Hepatocyte (in vitro differentiated cells): Measurements from ENCODE around the gene FBLN1.

Source experiments
- EZH2 ChIP-seq: fragments of 200-600 bp; sonication (generic); IDR thresholded peaks from 2 replicates; pipeline ENCODE4 v1.6.1; 2016; ENCODE audit warnings: antibody characterized with exemption, mild to moderate bottlenecking, borderline replicate concordance
- TF ChIP-seq, protein P1 (sequence below): fragments of 200-600 bp; sonication (generic); IDR thresholded peaks from 2 replicates; pipeline ENCODE4 v1.5.1; 2016; ENCODE audit warnings: antibody characterized with exemption, mild to moderate bottlenecking; ENCODE audit not compliant: poor library complexity

DNA sequence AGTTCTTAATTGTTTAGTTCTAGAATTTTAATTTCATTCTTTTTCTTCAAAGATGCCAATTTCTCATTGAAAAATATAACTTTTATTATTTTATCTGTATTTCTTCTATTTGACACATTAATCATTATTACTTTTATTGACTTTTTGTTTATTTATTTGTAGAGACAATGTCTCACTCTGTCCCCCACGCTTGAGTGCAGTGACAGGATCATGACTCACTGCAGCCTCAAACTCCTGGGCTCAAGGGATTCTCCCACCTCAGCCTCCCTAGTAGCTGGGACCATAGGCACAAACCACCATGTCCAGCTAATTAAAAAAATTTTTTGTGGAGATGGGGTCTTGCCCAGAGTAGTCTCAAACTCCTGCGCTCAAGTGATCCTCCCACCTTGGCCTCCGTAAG lies 30.3 kb upstream of the FBLN1 start:
- TF ChIP-seq, protein P1, sequence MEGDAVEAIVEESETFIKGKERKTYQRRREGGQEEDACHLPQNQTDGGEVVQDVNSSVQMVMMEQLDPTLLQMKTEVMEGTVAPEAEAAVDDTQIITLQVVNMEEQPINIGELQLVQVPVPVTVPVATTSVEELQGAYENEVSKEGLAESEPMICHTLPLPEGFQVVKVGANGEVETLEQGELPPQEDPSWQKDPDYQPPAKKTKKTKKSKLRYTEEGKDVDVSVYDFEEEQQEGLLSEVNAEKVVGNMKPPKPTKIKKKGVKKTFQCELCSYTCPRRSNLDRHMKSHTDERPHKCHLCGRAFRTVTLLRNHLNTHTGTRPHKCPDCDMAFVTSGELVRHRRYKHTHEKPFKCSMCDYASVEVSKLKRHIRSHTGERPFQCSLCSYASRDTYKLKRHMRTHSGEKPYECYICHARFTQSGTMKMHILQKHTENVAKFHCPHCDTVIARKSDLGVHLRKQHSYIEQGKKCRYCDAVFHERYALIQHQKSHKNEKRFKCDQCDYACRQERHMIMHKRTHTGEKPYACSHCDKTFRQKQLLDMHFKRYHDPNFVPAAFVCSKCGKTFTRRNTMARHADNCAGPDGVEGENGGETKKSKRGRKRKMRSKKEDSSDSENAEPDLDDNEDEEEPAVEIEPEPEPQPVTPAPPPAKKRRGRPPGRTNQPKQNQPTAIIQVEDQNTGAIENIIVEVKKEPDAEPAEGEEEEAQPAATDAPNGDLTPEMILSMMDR = no peak
- no peak for TF ChIP-seq EZH2
